Measurements from ENCODE around the gene TESPA1.

The TESPA1 gene

GRCh38 chr12:55019784-55020183 is 35.2 kb upstream of the TESPA1 start, which contains the start of gene NEUROD4:
Gene NEUROD4, plus strand, starts transcription at chr12:55019974. Its CDS starts 6,466 bp downstream, at chr12:55026440.
- Histone ChIP-seq H2AFZ (ENCODE audit: low read depth, low read length) (no peak within 1 kb of the TSS), H3K4me3 (ENCODE audit: low read length) (no peak within 1 kb of the TSS), H3K9ac (ENCODE audit: low read length) (no peak within 1 kb of the TSS), H4K20me1 (ENCODE audit: insufficient read depth, low read length) (no peaks in the 10 kb centered on the region), H3K27me3 (ENCODE audit: low read depth, low read length) (peaks cover 26% of the 10 kb centered on the region), H3K4me1 (ENCODE audit: low read length) (no peaks in the 10 kb centered on the region), H3K36me3 (replicated peaks; ENCODE audit: low read depth, low read length) (no peaks in the 10 kb centered on the region), H3K27ac (ENCODE audit: low read length) (no peak within 1 kb of the TSS), H3K4me2 (ENCODE audit: low read length) (no peak within 1 kb of the TSS), H3K79me2 (ENCODE audit: low read length) (no peaks in the 10 kb centered on the region), H3K9me3 (ENCODE audit: insufficient read depth, low read length) (no peaks in the 10 kb centered on the region)
- no peak for TF ChIP-seq CTCF (IDR thresholded peaks at IDR 0.05; ENCODE audit: low read depth, low read length)

DNA sequence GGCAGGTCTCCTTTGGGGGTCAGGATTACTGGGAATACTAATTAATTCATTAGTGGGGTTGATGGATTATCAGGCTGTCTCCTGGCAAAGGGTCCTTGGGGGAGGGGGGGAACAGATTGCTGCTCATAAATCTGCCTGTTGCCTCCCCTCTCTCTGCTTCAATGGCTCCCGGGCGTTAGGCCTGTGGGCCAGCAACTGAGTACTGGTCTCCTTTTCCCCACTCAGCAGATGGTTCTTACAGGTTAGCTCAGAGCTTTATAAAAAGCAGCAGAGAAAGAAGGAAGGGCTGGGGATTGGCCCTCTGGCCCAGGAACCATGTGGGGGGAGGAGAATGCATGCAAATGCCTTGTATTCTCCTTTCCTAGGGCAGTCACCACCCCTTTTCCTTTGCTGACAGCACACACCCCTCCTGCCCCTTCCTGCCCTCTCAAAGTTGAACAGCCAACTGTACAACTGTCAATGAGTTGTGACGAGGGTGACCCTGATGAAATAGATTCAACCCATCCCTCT is 32.9 kb upstream of the TESPA1 start:
- Histone ChIP-seq H3K36me3 (replicated peaks; ENCODE audit: low read depth, low read length) (no peaks in the 10 kb centered on the region), H3K4me1 (ENCODE audit: low read length) (no peaks in the 10 kb centered on the region), H3K27ac (ENCODE audit: low read length) (no peak overlapping the region), H3K79me2 (ENCODE audit: low read length) (no peaks in the 10 kb centered on the region), H2AFZ (ENCODE audit: low read depth, low read length) (no peak overlapping the region), H3K4me3 (ENCODE audit: low read length) (no peak overlapping the region), H3K9me3 (ENCODE audit: insufficient read depth, low read length) (no peaks in the 10 kb centered on the region), H3K9ac (ENCODE audit: low read length) (no peak overlapping the region), H3K4me2 (ENCODE audit: low read length) (no peak overlapping the region), H3K27me3 (ENCODE audit: low read depth, low read length) (peaks cover 19% of the 10 kb centered on the region), H4K20me1 (ENCODE audit: insufficient read depth, low read length) (no peaks in the 10 kb centered on the region)
- TF ChIP-seq CTCF (IDR thresholded peaks at IDR 0.05; ENCODE audit: low read depth, low read length), result no peak
- no peak for TF ChIP-seq EZH2phosphoT487 (IDR thresholded peaks at IDR 0.05; ENCODE audit: low read depth)

DNA sequence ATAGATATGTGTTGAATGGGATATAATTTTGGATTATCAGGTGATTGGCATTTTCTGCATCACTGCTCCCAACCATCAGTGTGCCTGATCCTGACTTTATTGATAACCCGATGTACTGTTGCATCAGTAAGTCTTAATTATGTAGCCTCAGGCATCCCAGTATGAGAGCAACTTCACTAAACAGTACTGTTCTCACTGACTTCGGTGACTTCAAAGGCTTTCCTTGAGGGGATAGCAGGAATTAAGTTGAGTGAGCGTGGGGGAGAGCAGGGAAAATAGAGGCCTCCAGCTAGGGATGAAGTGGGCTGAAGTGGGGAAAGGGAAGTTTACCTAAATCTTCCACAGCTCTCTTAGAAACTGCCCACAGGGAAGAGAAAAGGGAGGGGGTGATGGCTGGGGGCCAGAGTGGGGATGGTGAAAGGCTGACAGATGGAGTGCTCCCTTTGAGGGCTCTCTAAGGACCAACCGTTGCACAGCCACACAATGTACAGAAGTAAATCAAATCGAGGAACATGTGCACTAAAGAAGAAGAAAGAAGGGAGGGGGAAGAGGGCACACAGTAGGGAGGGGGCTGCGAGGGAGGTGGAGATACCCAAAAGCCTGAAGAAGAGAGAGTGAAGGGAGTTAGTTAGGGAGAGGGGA is 24.5 kb upstream of the TESPA1 start:
- Histone ChIP-seq H3K9me3 (ENCODE audit: insufficient read depth, low read length) (peaks cover 9% of the 10 kb centered on the region; the same call in 1 of the 2 replicates), H3K27me3 (ENCODE audit: low read depth, low read length) (no peaks in the 10 kb centered on the region), H4K20me1 (ENCODE audit: insufficient read depth, low read length) (no peaks in the 10 kb centered on the region), H3K27ac (ENCODE audit: low read length) (no peak overlapping the region), H3K4me3 (ENCODE audit: low read length) (no peak overlapping the region), H3K9ac (ENCODE audit: low read length) (no peak overlapping the region), H3K4me1 (ENCODE audit: low read length) (no peaks in the 10 kb centered on the region), H3K36me3 (replicated peaks; ENCODE audit: low read depth, low read length) (no peaks in the 10 kb centered on the region), H3K79me2 (ENCODE audit: low read length) (no peaks in the 10 kb centered on the region), H3K4me2 (ENCODE audit: low read length) (no peak overlapping the region), H2AFZ (ENCODE audit: low read depth, low read length) (no peak overlapping the region)
- no peak for TF ChIP-seq EZH2phosphoT487 (IDR thresholded peaks at IDR 0.05; ENCODE audit: low read depth)
- TF ChIP-seq CTCF (IDR thresholded peaks at IDR 0.05; ENCODE audit: low read depth, low read length), result no peak

- Histone ChIP-seq H3K79me2 (ENCODE audit: low read length) (no peaks in the 10 kb centered on the region), H3K9me3 (ENCODE audit: insufficient read depth, low read length) (peaks cover 9% of the 10 kb centered on the region; the same call in 1 of the 2 replicates), H3K27me3 (ENCODE audit: low read depth, low read length) (no peaks in the 10 kb centered on the region), H2AFZ (ENCODE audit: low read depth, low read length) (no peak overlapping the region), H3K9ac (ENCODE audit: low read length) (no peak overlapping the region), H4K20me1 (ENCODE audit: insufficient read depth, low read length) (no peaks in the 10 kb centered on the region), H3K4me2 (ENCODE audit: low read length) (no peak overlapping the region), H3K27ac (ENCODE audit: low read length) (no peak overlapping the region), H3K4me3 (ENCODE audit: low read length) (no peak overlapping the region), H3K4me1 (ENCODE audit: low read length) (peaks cover 13% of the 10 kb centered on the region), H3K36me3 (replicated peaks; ENCODE audit: low read depth, low read length) (no peaks in the 10 kb centered on the region)
- TF ChIP-seq CTCF (IDR thresholded peaks at IDR 0.05; ENCODE audit: low read depth, low read length) (no peak), EZH2phosphoT487 (IDR thresholded peaks at IDR 0.05; ENCODE audit: low read depth) (no peak)
These were observed 17.8 kb upstream of the TESPA1 start for GRCh38 chr12:55002355-55002754.

Data from OCI-LY3 (cell line).